Lower leg skin (tissue), 4 donors: ENCODE measurements around the gene ERI3. TPM values are rescaled to one million over a fixed set of nuclear protein-coding genes. Genes with fewer than 3 reads are reported as not detected.

ENCODE experiments used
- DNase-seq, 2 donors: peaks; one replicate each; pipeline ENCODE4 v3.0.0-alpha.2; 2019; ENCODE audit warnings: low spot score in 2 of 2
- H3K4me3 ChIP-seq: fragments of 200-600 bp; sonication (generic); 2 replicates; pipeline ENCODE4 v1.5.1; 2017; ENCODE audit warnings: mild to moderate bottlenecking, low read depth; ENCODE audit not compliant: poor library complexity, severe bottlenecking
- POLR2A ChIP-seq, 2 donors: fragments of 450-650 bp; IDR thresholded peaks; one replicate each; pipeline ENCODE4 v1.6.1; 2016 to 2017; ENCODE audit warnings: antibody characterized with exemption in 2 of 2, mild to moderate bottlenecking in 1 of 2, moderate library complexity in 1 of 2
- WGBS, 2 donors: methylation state at CpG; one replicate each; pipeline ENCODE4 v1.1.5; 2018; 5-methylcytosine and 5-hydroxymethylcytosine counted together
- intact Hi-C: fragments of 100-400 bp; cut with DNase I; formaldehyde crosslinking; loops from one replicate; pipeline ENCODE4 v1.15.0; 2023; ENCODE audit warnings: low total_unique reads
- total RNA-seq, 4 donors: library from RNA; depleted of rRNA; stranded (reverse); fragments of >200 nt; gene quantifications; one replicate each; pipeline ENCODE4 v1.1.0, GENCODE V29; 2016
- TF ChIP-seq, protein P1 (sequence below), 3 donors: fragments of 450-650 bp; IDR thresholded peaks; one replicate each; pipeline ENCODE4 v1.5.1; 2016; ENCODE audit warnings: antibody characterized with exemption in 3 of 3, mild to moderate bottlenecking in 3 of 3, moderate library complexity in 2 of 3

ERI3 gene
- total RNA-seq, 4 donors from 2014 or later, result 28.3 to 43.3 (median 40.4) TPM

- no peak overlapping the region for H3K4me3 ChIP-seq
- 53 to 55% methylated on average over 8 of the region's 8 CpGs for WGBS, 2 donors
- peak; percentile 88 to 96 for DNase-seq
- TF ChIP-seq, protein P1, sequence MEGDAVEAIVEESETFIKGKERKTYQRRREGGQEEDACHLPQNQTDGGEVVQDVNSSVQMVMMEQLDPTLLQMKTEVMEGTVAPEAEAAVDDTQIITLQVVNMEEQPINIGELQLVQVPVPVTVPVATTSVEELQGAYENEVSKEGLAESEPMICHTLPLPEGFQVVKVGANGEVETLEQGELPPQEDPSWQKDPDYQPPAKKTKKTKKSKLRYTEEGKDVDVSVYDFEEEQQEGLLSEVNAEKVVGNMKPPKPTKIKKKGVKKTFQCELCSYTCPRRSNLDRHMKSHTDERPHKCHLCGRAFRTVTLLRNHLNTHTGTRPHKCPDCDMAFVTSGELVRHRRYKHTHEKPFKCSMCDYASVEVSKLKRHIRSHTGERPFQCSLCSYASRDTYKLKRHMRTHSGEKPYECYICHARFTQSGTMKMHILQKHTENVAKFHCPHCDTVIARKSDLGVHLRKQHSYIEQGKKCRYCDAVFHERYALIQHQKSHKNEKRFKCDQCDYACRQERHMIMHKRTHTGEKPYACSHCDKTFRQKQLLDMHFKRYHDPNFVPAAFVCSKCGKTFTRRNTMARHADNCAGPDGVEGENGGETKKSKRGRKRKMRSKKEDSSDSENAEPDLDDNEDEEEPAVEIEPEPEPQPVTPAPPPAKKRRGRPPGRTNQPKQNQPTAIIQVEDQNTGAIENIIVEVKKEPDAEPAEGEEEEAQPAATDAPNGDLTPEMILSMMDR (IDR thresholded peaks at IDR 0.05), result no peak
- TF ChIP-seq POLR2A (IDR thresholded peaks at IDR 0.05), result no peak
- intact Hi-C loops, result no loop called here
Measured at GRCh38 chr1:44327679-44328491, 27.2 kb downstream of the ERI3 start.

- DNase-seq, result no peak
- no peak for TF ChIP-seq POLR2A (IDR thresholded peaks at IDR 0.05)
- TF ChIP-seq, protein P1 (IDR thresholded peaks at IDR 0.05), result no peak
- no peak overlapping the region for H3K4me3 ChIP-seq
- intact Hi-C loops, result no loop called here
Measured at GRCh38 chr1:44326821-44327465, 28.1 kb downstream of the ERI3 start.

- H3K4me3 ChIP-seq, result no peak overlapping the region
- 40 to 44% methylated on average over 9 of the region's 9 CpGs for WGBS, 2 donors
Measured at GRCh38 chr1:44326024-44326701, 28.9 kb downstream of the ERI3 start.

DNA sequence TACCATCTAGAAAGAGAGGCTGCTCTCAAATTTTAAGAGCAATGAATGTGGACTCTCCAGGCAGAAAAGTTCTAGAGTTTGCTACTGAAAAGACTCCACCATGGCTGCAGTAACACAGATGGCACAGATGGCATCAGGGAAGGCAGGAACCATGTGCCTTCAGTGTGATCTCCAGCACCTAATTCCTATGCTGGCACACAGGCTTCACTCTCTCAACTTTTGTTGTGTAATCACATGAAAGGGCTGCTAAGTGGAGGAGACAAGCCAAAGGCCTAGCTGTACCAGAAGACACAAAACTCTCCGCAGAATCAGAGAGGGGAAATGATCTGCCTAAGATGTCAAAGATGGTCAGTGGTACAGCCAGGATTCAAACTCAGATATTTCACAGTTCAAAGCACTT is 31.1 kb downstream of the ERI3 start:
- no peak for DNase-seq
- H3K4me3 ChIP-seq, result no peak overlapping the region
- WGBS, 2 donors, result 92 to 100% methylated on average over 1 of the region's 1 CpG
- intact Hi-C loops, result no loop called here
- TF ChIP-seq POLR2A (IDR thresholded peaks at IDR 0.05), result no peak

More at GRCh38 chr1:44326024-44326701, 28.9 kb downstream of the ERI3 start:
- no peak for DNase-seq
- intact Hi-C loops, result no loop called here
- TF ChIP-seq, protein P1 (IDR thresholded peaks at IDR 0.05), result no peak
- TF ChIP-seq POLR2A (IDR thresholded peaks at IDR 0.05), result no peak

DNA sequence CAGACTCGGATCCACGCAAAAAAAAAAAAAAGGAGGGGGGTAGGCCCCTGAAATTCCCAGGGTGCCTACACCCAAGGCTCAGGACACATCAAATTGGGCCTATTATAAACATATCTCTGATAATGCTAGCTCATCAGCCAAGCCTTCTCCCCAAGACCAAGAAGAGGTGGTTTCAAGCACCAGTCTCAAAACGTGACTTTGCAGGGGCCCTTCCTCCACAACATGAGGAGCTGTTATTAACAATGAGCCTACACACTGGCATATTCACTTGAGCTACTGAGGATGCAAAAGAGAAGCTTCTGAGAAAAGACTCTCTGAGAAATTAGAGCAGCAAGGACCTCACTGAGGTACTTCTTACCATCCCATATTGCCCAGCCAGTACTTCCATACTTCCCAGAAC is 32.7 kb downstream of the ERI3 start:
- TF ChIP-seq, protein P1 (IDR thresholded peaks at IDR 0.05), result no peak
- TF ChIP-seq POLR2A (IDR thresholded peaks at IDR 0.05), result no peak
- DNase-seq, result no peak
- intact Hi-C loops, result no loop called here
- H3K4me3 ChIP-seq, result no peak overlapping the region
- 82 to 83% methylated on average over 3 of the region's 3 CpGs for WGBS, 2 donors

GRCh38 chr1:44321466-44321865 is 33.6 kb downstream of the ERI3 start:
- no peak for DNase-seq
- WGBS, 2 donors, result 88 to 91% methylated on average over 2 of the region's 2 CpGs
- TF ChIP-seq, protein P1 (IDR thresholded peaks at IDR 0.05), result no peak
- no peak for TF ChIP-seq POLR2A (IDR thresholded peaks at IDR 0.05)
- intact Hi-C loops, result no loop called here
- H3K4me3 ChIP-seq, result no peak overlapping the region
